ENCODE data around the gene STK16.

STK16 gene

GRCh38 chr2:219207884-219208740 is 37.2 kb upstream of the STK16 start:
- no peak for TF ChIP-seq ZNF274 (IDR thresholded peaks at IDR 0.05; ENCODE audit: low read depth, low read length)
- no peak overlapping the region for H3K4me3 ChIP-seq (ENCODE audit: low read length)

- no peak for TF ChIP-seq ZNF274 (IDR thresholded peaks at IDR 0.05; ENCODE audit: low read depth, low read length)
- no peak overlapping the region for H3K4me3 ChIP-seq (ENCODE audit: low read length)
These were observed 35.8 kb upstream of the STK16 start for GRCh38 chr2:219209236-219210195.

GRCh38 chr2:219210196-219210885 is 34.9 kb upstream of the STK16 start:
- H3K4me3 ChIP-seq (ENCODE audit: low read length) = no peak overlapping the region
- TF ChIP-seq ZNF274 (IDR thresholded peaks at IDR 0.05; ENCODE audit: low read depth, low read length) = no peak

DNA sequence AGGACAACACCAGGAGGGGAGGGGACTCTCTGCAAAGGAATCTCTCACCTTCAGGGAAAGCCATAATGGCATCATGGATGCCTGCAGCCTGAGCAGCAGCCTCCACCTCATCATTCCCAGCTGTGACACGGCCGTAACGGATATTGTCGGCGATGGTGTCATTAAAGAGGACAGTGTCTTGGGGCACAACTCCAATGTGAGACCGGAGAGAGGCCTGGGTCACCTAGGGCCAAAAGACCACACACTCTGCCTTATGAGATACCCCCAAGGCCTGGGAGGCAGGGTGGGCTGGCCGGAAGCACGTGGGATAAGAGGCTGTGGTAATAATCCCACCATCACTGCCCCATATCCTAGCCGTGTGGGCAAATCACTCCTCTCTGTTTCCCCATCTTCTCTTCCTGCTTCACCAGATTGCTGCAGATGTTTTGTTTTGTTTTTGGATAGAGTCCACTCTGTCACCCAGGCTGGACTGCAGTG is 34.4 kb upstream of the STK16 start:
- H3K4me3 ChIP-seq (ENCODE audit: low read length) = no peak overlapping the region
- TF ChIP-seq ZNF274 (IDR thresholded peaks at IDR 0.05; ENCODE audit: low read depth, low read length) = no peak

- TF ChIP-seq ZNF274 (IDR thresholded peaks at IDR 0.05; ENCODE audit: low read depth, low read length) = no peak
- H3K4me3 ChIP-seq (ENCODE audit: low read length) = no peak overlapping the region
These were observed 32.3 kb upstream of the STK16 start for GRCh38 chr2:219213026-219213415.

GRCh38 chr2:219213486-219214071 is 31.7 kb upstream of the STK16 start:
- H3K4me3 ChIP-seq (ENCODE audit: low read length) = no peak overlapping the region
- no peak for TF ChIP-seq ZNF274 (IDR thresholded peaks at IDR 0.05; ENCODE audit: low read depth, low read length)

GRCh38 chr2:219214141-219214540 is 31.1 kb upstream of the STK16 start:
- TF ChIP-seq ZNF274 (IDR thresholded peaks at IDR 0.05; ENCODE audit: low read depth, low read length) = no peak
- H3K4me3 ChIP-seq (ENCODE audit: low read length) = no peak overlapping the region

DNA sequence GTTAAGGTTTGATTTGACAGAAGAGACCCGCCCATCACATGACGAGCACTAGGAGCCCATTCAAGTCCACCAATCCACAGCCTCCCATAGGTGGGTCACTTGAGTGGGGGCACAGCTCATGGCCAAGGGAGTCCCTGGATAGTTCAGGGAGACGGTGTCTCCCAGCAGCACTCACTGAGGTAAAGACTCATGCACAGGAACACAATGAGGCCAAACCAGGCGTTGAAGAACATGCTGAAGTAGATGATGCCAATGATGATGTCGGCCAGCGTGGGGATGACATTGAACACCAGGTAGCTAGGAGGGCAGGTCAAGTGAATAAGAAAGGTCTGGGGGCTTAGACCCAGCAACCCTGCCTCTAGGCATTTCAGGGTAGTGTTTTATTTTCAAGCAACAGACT is 30.5 kb upstream of the STK16 start:
- H3K4me3 ChIP-seq (ENCODE audit: low read length) = no peak overlapping the region
- no peak for TF ChIP-seq ZNF274 (IDR thresholded peaks at IDR 0.05; ENCODE audit: low read depth, low read length)

DNA sequence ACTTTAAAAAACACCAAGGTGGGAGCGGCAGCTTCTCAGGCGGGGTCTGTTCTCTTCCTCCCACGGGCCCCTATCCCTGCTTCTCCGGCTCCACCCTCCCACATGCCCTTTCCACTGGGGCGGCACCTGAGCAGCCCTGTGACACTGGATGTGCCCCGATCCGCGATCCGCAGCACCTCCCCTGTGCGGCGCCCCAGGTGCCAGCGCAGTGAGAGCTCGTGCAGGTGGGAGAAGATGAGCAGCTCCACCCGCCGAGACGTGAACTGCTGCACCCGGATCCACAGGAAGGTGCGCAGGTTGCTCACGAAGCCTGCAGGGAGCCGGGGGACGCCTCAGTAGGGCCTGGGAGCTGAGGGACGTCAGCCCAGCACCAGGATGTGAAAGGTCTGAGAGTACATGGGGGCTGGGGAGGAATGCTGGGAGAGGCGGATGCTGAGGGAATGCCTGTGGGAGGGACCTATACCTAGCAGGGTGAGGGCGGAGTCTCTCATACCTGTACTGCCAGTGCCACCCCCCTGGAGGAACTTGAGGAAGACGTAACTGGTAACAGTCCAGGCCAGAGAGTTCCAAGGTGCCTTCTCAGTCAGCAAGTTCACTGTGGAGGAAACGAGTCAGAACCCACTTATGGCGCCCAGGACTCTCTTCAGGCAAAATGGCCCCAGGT is 29.3 kb upstream of the STK16 start:
- no peak for TF ChIP-seq ZNF274 (IDR thresholded peaks at IDR 0.05; ENCODE audit: low read depth, low read length)
- no peak overlapping the region for H3K4me3 ChIP-seq (ENCODE audit: low read length)

- no peak overlapping the region for H3K4me3 ChIP-seq (ENCODE audit: low read length)
- TF ChIP-seq ZNF274 (IDR thresholded peaks at IDR 0.05; ENCODE audit: low read depth, low read length) = no peak
These were observed 28.8 kb upstream of the STK16 start for GRCh38 chr2:219216535-219216915.

DNA sequence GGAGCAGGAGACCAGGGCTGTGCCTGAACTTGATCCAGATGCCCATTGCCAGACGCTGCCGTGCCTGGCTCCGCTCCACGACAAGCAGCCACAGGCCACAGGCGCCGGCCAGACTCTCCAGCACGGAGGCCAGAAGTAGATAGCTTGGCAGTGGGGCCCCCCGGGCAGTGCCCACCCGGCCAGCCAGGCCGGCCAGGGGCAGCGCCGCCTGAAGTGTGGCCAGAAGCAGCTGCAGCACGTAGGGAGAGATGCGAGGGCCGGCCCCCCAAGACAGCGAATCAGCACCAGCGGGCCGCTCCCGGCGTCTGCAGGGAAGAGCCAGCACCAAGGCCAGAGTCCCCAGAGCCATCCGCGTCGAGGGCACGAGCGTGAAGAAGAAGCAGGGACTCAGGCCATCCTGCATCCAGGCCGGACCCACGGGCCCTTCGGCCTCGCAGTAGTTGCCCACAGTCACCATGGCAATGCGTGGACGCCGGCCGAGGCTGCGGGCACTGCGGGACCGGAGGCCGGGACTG is 27.0 kb upstream of the STK16 start:
- H3K4me3 ChIP-seq (ENCODE audit: low read length) = peak overlapping the region; percentile 68; the same call in 1 of the 2 replicates
- TF ChIP-seq ZNF274 (IDR thresholded peaks at IDR 0.05; ENCODE audit: low read depth, low read length) = no peak

GRCh38 chr2:219218732-219219701 is 26.3 kb upstream of the STK16 start, which contains the start of gene ABCB6:
ABCB6 (minus strand) TSS chr2:219218958; CDS start chr2:219218673, 285 bp downstream.
- no peak for TF ChIP-seq ZNF274 (IDR thresholded peaks at IDR 0.05; ENCODE audit: low read depth, low read length)
- H3K4me3 ChIP-seq (ENCODE audit: low read length) = peak within 1 kb of the TSS; percentile 68; the same call in 1 of the 2 replicates
